Psoas muscle (tissue), 8 donors: ENCODE measurements around the gene P3H4. TPM values are rescaled to one million over a fixed set of nuclear protein-coding genes. Genes with fewer than 3 reads are reported as not detected.

Source experiments
- ATAC-seq, 4 donors: fragments of 200-7000 bp; cut with Tn5 transposase; one replicate each; pipeline ENCODE4 v1.9.1; 2020; ENCODE audit warnings: moderate library complexity in 3 of 4, mild to moderate bottlenecking in 2 of 4
- DNase-seq, 2 donors: peaks; one replicate each; pipeline ENCODE4 v3.0.0-alpha.2; 2020
- H3K27ac ChIP-seq: fragments of 200-600 bp; one replicate; pipeline ENCODE4 v1.8.0; 2022
- H3K27me3 ChIP-seq, 3 donors: fragments of 200-600 bp in 1 of 3; one replicate each; pipeline versions ENCODE4 v1.6.1 to v1.8.0; 2013 to 2022; ENCODE audit warnings: low read length in 2 of 3, mild to moderate bottlenecking in 2 of 3, moderate library complexity in 1 of 3; ENCODE audit not compliant: insufficient read depth in 3 of 3
- H3K36me3 ChIP-seq, 2 donors: fragments of 200-600 bp in 1 of 2; one replicate each; pipeline versions ENCODE4 v1.6.1 to v1.8.0; 2013 to 2022; ENCODE audit warnings: low read depth in 1 of 2, mild to moderate bottlenecking in 1 of 2, moderate library complexity in 1 of 2; ENCODE audit not compliant: insufficient read depth in 1 of 2
- H3K4me1 ChIP-seq: fragments of 200-600 bp; one replicate; pipeline ENCODE4 v1.8.0; 2022
- H3K4me3 ChIP-seq: fragments of 200-600 bp; one replicate; pipeline ENCODE4 v1.8.0; 2022; ENCODE audit warnings: mild to moderate bottlenecking
- H3K9me3 ChIP-seq: fragments of 200-600 bp; one replicate; pipeline ENCODE4 v1.8.0; 2022
- WGBS, 3 donors: extraction: QIAGEN DNeasy Blood & Tissue Kit; methylation state at CpG; one replicate each; pipeline versions ENCODE4 v1.1.6 to v1.1.7; 2013; 5-methylcytosine and 5-hydroxymethylcytosine counted together
- intact Hi-C, 2 donors: fragments of 100-400 bp; cut with DNase I; formaldehyde crosslinking; loops; one replicate each; pipeline versions ENCODE4 v1.11.0 to v1.14.2; 2022
- polyA plus RNA-seq, 3 donors: library from polyadenylated mRNA; stranded (reverse); fragments of 200-250 nt; gene quantifications; one replicate each; pipeline ENCODE4 v1.2.3, GENCODE V29; 2013
- total RNA-seq, 4 donors: library from RNA; stranded (reverse); fragmentation: NEBNext Ultra II Directional in 2 of 4; extraction: Animal tissue kit (Norgen Biotek cat#: 25700) in 2 of 4; gene quantifications; one replicate each; pipeline versions ENCODE4 v1.2.1 to v1.2.4, GENCODE V29; 2021 to 2023
- TF ChIP-seq, protein P1 (sequence below): fragments of 200-600 bp; IDR thresholded peaks from one replicate; pipeline ENCODE4 v1.8.0; 2022; ENCODE audit warnings: antibody characterized with exemption
- donor health status: healthy with polysubstance abuse.
- donor health status: DM: no; HTN: no; CAD: no; lungs with moderate emphysema.
- donor health status: Bipolar disorder and iron deficiency.
- donor health status: healthy.
- donor health status: DM: yes; HTN: yes; CAD: no.
- donor health status: DM: no; HTN: no; CAD: no.
- donor health status: DM: no; HTN: no; CAD: no.
- donor health status: DM: yes; HTN: yes; CAD: no.

P3H4 gene
- total and polyA plus RNA-seq, 7 donors = 0.58 to 3.4 (median 1.7) TPM

DNA sequence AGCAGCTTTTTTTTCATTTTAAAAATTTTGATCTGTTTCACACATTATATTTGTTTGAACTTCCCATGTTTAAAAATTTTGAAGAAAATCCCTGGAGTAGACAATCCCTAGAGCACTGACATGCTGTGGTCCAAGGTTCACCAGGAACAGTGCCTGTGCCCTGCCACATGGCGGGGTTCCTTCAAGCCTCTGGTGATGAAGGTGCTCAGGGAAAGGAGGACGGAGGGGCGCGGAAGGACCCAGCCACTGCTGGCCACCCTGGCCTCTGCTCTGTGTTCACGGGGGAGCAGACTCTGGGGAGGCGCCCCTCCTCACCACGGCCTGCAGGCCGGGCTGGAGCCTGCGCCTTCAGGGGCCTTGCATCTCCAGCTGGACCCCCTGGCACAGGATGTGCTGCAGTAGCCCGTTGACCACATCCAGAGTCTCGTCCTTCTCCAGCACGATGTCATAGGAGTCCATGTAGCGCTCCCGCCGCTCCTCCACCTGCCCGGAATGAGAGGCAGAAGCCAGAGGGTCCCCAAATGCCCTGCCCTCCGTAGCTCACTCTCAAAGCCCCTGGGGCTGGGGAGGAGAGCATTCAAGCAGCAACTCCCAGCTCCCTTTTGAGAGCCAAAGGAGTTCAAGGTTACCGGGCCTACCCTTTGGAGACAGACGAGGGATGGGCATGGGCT, 13.6 kb upstream of the P3H4 start:
- ATAC-seq (peak in 1 of 4 donors; percentile 14), DNase-seq (peak in 1 of 2 donors; percentile 31)
- Histone ChIP-seq H3K9me3 (no peaks in the 10 kb centered on the region), H3K36me3 (peaks cover 3 to 60% of the 10 kb centered on the region in 2 donors), H3K4me1 (no peaks in the 10 kb centered on the region), H3K4me3 (no peak overlapping the region), H3K27ac (no peak overlapping the region), H3K27me3 (no peaks in the 10 kb centered on the region)
- TF ChIP-seq, protein P1, sequence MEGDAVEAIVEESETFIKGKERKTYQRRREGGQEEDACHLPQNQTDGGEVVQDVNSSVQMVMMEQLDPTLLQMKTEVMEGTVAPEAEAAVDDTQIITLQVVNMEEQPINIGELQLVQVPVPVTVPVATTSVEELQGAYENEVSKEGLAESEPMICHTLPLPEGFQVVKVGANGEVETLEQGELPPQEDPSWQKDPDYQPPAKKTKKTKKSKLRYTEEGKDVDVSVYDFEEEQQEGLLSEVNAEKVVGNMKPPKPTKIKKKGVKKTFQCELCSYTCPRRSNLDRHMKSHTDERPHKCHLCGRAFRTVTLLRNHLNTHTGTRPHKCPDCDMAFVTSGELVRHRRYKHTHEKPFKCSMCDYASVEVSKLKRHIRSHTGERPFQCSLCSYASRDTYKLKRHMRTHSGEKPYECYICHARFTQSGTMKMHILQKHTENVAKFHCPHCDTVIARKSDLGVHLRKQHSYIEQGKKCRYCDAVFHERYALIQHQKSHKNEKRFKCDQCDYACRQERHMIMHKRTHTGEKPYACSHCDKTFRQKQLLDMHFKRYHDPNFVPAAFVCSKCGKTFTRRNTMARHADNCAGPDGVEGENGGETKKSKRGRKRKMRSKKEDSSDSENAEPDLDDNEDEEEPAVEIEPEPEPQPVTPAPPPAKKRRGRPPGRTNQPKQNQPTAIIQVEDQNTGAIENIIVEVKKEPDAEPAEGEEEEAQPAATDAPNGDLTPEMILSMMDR = no peak
- 82 to 90% (median 85%) methylated on average over 19 of the region's 19 CpGs for WGBS, 3 donors
- intact Hi-C loops = no loop called here

GRCh38 chr17:41824086-41824485, 12.3 kb upstream of the P3H4 start:
- intact Hi-C loops = no loop called here
- H3K27me3 ChIP-seq = no peaks in the 10 kb centered on the region
- H3K27ac ChIP-seq = no peak overlapping the region
- no peaks in the 10 kb centered on the region for H3K4me1 ChIP-seq
- no peak overlapping the region for H3K4me3 ChIP-seq
- TF ChIP-seq, protein P1 = no peak
- 47 to 60% (median 48%) methylated on average over 7 of the region's 7 CpGs for WGBS, 3 donors
- no peak for DNase-seq
- H3K9me3 ChIP-seq = no peaks in the 10 kb centered on the region
- no peak for ATAC-seq
- peaks cover 0 to 50% of the 10 kb centered on the region in 2 donors for H3K36me3 ChIP-seq

DNA sequence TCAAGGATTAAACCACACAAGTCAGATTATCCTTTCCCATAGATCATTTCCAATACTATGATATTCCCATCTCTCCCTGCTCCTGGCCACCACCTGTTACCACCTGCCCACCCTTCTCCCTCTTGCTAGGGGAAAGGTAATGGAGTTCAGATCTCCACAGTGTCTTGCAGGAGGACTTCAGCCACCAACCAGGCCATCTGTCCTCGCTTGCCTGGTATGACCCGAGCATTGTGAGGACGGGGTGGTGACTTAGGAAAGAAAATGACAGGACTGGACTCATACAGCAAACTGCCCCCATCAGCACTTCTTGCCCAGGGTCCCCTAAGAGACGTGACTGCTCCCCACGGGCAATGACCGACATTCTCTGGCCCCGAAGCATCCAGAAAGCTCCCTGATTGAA, 11.8 kb upstream of the P3H4 start:
- H3K4me1 ChIP-seq = no peaks in the 10 kb centered on the region
- DNase-seq = peak in 1 of 2 donors; percentile 26
- TF ChIP-seq, protein P1 = no peak
- H3K4me3 ChIP-seq = no peak overlapping the region
- intact Hi-C loops = loop anchor here in 1 of 2 donors (1.0 kb wide), 1 partner anchor 20 kb away; no protein-coding TSS in a partner anchor
- no peaks in the 10 kb centered on the region for H3K9me3 ChIP-seq
- no peak for ATAC-seq
- no peak overlapping the region for H3K27ac ChIP-seq
- WGBS, 3 donors = 79 to 88% (median 79%) methylated on average over 7 of the region's 7 CpGs
- H3K27me3 ChIP-seq = no peaks in the 10 kb centered on the region
- H3K36me3 ChIP-seq = peaks cover 0 to 45% of the 10 kb centered on the region in 2 donors

DNA sequence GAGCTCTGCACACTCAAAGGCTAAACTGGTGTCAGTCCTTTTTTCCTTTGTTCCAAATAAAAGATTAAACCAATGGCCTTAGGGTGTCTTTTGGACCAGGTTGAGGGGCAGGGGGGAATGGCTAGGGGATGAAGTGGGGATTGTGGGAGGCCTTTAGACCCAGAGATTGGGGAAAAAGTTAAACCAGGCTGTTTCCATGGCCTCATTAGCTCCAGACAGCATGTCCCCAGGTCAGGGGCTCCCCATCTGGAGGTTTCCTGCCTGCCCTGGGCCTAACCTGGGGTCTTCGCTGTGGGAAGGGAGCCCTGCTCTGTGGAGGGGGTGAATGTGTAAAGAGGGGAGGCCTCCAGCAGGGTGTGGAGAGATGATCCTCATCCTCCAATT, 11.4 kb upstream of the P3H4 start:
- Histone ChIP-seq H3K27ac (no peak overlapping the region), H3K27me3 (no peaks in the 10 kb centered on the region), H3K9me3 (no peaks in the 10 kb centered on the region), H3K4me1 (no peaks in the 10 kb centered on the region), H3K4me3 (no peak overlapping the region), H3K36me3 (peaks cover 0 to 40% of the 10 kb centered on the region in 2 donors)
- ATAC-seq (no peak), DNase-seq (no peak)
- WGBS, 3 donors = 90 to 95% (median 91%) methylated on average over 1 of the region's 1 CpG
- TF ChIP-seq, protein P1 = no peak
- intact Hi-C loops = loop anchor here in 1 of 2 donors (1.0 kb wide), 1 partner anchor 20 kb away; no protein-coding TSS in a partner anchor
